Right renal pelvis (tissue), 4 donors: ENCODE results near the gene DDOST. TPM values are rescaled to one million over a fixed set of nuclear protein-coding genes. Genes with fewer than 3 reads are reported as not detected.

Experiments
- polyA plus RNA-seq, 4 donors: library from polyadenylated mRNA; unstranded; fragments of 120-200 nt; gene quantifications; one replicate each; pipeline ENCODE4 v1.2.1, GENCODE V29; 2013; ENCODE audit not compliant: insufficient read length in 4 of 4

Gene DDOST
- polyA plus RNA-seq, 4 donors, result 217 to 254 (median 232) TPM

Other genes with a start within 250 kb of the DDOST start
- gene CAMK2N1, start 175.2 kb downstream of the DDOST start, polyA plus RNA-seq, result 10 to 100 TPM; 80.8 to 93.1 (median 85.1) TPM
- gene MUL1, start 153.2 kb downstream of the DDOST start, polyA plus RNA-seq, result 10 to 100 TPM; 35.8 to 39.9 (median 37.9) TPM
- 1 to 10 TPM; 1.2 to 1.9 (median 1.5) TPM for gene FAM43B, start 108.8 kb downstream of the DDOST start, polyA plus RNA-seq
- gene CDA, start 72.3 kb downstream of the DDOST start, polyA plus RNA-seq, result 1 to 10 TPM; 5.4 to 6.8 (median 6.6) TPM
- gene PINK1, start 27.9 kb downstream of the DDOST start, polyA plus RNA-seq, result 10 to 100 TPM; 69.1 to 76.9 (median 73.5) TPM
- gene KIF17, start 56.6 kb upstream of the DDOST start, polyA plus RNA-seq, result 1 to 10 TPM; 2.1 to 5.6 (median 4.9) TPM
- gene SH2D5, start 71.3 kb upstream of the DDOST start, polyA plus RNA-seq, result 1 to 10 TPM in 3 of 4 donors, under 1 TPM in 1; 0.80 to 1.4 (median 1.1) TPM
- 100 to 1,000 TPM; 246 to 289 (median 277) TPM for gene HP1BP3, start 125.9 kb upstream of the DDOST start, polyA plus RNA-seq